Keratinocyte (primary cell): Measurements from ENCODE around the gene ASXL2. TPM values are rescaled to one million over a fixed set of nuclear protein-coding genes. Genes with fewer than 3 reads are reported as not detected.
"Not testable (repeated sequence)": the region's sequence is repeated elsewhere in the genome, so short reads cannot be mapped to it uniquely, and the experiment has no call there.

ENCODE experiments used
- DNase-seq: peaks from one replicate; pipeline ENCODE4 v3.0.0-alpha.2; 2011; ENCODE audit warnings: low read depth, missing footprints, low spot score
- FAIRE-seq: peaks from 2 replicates; lab custom pipeline; 2011; peaks lifted over from hg19 to GRCh38; lab: Jason Lieb, UNC
- H2AFZ ChIP-seq: 2 replicates; pipeline ENCODE4 v1.6.0; 2012; ENCODE audit warnings: low read length, control low read depth, inconsistent platforms; ENCODE audit not compliant: control insufficient read depth
- H3K27ac ChIP-seq: 2 replicates; pipeline ENCODE4 v1.5.1; 2011; ENCODE audit warnings: low read length; ENCODE audit not compliant: control insufficient read depth, insufficient read depth
- H3K27me3 ChIP-seq: 3 replicates; pipeline ENCODE4 v1.6.0; 2011; ENCODE audit warnings: low read length; ENCODE audit not compliant: control insufficient read depth, insufficient read depth; ENCODE audit errors: extremely low read depth
- H3K36me3 ChIP-seq, 2 experiments: 2 replicates in 1 of 2; 3 replicates in 1 of 2; pipeline ENCODE4 v1.5.1; 2011; ENCODE audit warnings: low read length in 2 of 2, mild to moderate bottlenecking in 1 of 2; ENCODE audit not compliant: control insufficient read depth in 2 of 2, insufficient read depth in 2 of 2; ENCODE audit errors: extremely low read depth in 1 of 2
- H3K4me1 ChIP-seq: 3 replicates; pipeline ENCODE4 v1.5.1; 2011; ENCODE audit warnings: low read length; ENCODE audit not compliant: control insufficient read depth, insufficient read depth; ENCODE audit errors: extremely low read depth
- H3K4me2 ChIP-seq: 3 replicates; pipeline ENCODE4 v1.6.0; 2011; ENCODE audit warnings: low read depth, low read length; ENCODE audit not compliant: control insufficient read depth, insufficient read depth; ENCODE audit errors: extremely low read depth
- H3K4me3 ChIP-seq, 3 experiments: fragments of 200-600 bp in 1 of 3; sonication (generic) in 1 of 3; 2 replicates in 2 of 3; 3 replicates in 1 of 3; pipeline ENCODE4 v1.5.1; 2011 to 2016; ENCODE audit warnings: low read length in 3 of 3, mild to moderate bottlenecking in 3 of 3, control low read depth in 2 of 3, inconsistent platforms in 1 of 3, low read depth in 1 of 3, mixed read lengths in 1 of 3, mixed run types in 1 of 3, moderate library complexity in 1 of 3; ENCODE audit not compliant: control insufficient read depth in 2 of 3, insufficient read depth in 2 of 3; ENCODE audit errors: extremely low read depth in 1 of 3
- H3K79me2 ChIP-seq: 2 replicates; pipeline ENCODE4 v1.6.0; 2012; ENCODE audit warnings: low read length; ENCODE audit not compliant: control insufficient read depth, insufficient read depth
- H3K9ac ChIP-seq: 3 replicates; pipeline ENCODE4 v1.6.0; 2011; ENCODE audit warnings: low read length; ENCODE audit not compliant: control insufficient read depth, insufficient read depth; ENCODE audit errors: extremely low read depth
- H3K9me1 ChIP-seq: 3 replicates; pipeline ENCODE4 v1.6.0; 2011; ENCODE audit warnings: low read length; ENCODE audit not compliant: control insufficient read depth, insufficient read depth; ENCODE audit errors: extremely low read depth
- H3K9me3 ChIP-seq: 2 replicates; pipeline ENCODE4 v1.5.1; 2012; ENCODE audit warnings: low read depth, low read length; ENCODE audit not compliant: control insufficient read depth
- H4K20me1 ChIP-seq: 3 replicates; pipeline ENCODE4 v1.6.0; 2011; ENCODE audit warnings: low read length; ENCODE audit not compliant: control insufficient read depth, insufficient read depth; ENCODE audit errors: extremely low read depth
- EZH2 ChIP-seq: IDR thresholded peaks from one replicate; pipeline ENCODE4 v1.6.1; 2012; ENCODE audit warnings: inconsistent platforms, mild to moderate bottlenecking, low read length, moderate library complexity
- dilution Hi-C: fragments of 300-500 bp; cut with MboI; formaldehyde crosslinking; loops from one replicate; pipeline ENCODE4 v1.7.0; 2020; ENCODE audit warnings: low sequenced_read_pairs; ENCODE audit not compliant: extremely low pct_ligation_motif_present
- polyA plus RNA-seq, 5 experiments: library from polyadenylated mRNA; depleted of rRNA in 3 of 5; stranded (reverse) in 3 of 5; stranded (forward) in 1 of 5; unstranded in 1 of 5; fragments of >200 nt; gene quantifications; 1 replicate in 1 of 5; 2 replicates in 3 of 5; 3 replicates in 1 of 5; pipeline versions ENCODE4 v1.2.1 to v1.2.3, GENCODE V29; 2011 to 2012; ENCODE audit warnings: missing spikeins in 2 of 5, low read depth in 1 of 5, low replicate concordance in 1 of 5
- TF ChIP-seq, protein P1 (sequence below), 3 experiments: IDR thresholded peaks in 1 of 3; conservative IDR thresholded peaks in 1 of 3; optimal IDR thresholded peaks in 1 of 3; 2 replicates in 2 of 3; 3 replicates in 1 of 3; pipeline versions ENCODE3 to v1.5.1; 2011; ENCODE audit warnings: low read length in 3 of 3, mild to moderate bottlenecking in 3 of 3, moderate library complexity in 2 of 3, control low read depth in 1 of 3, inconsistent platforms in 1 of 3; ENCODE audit not compliant: insufficient read depth in 2 of 3; ENCODE audit errors: extremely low read depth in 1 of 3

The ASXL2 gene
- polyA plus RNA-seq, 1 donor (not counting 4 experiments of a cell fraction or from before 2014, with no cell fraction given) = 12.5 TPM

DNA sequence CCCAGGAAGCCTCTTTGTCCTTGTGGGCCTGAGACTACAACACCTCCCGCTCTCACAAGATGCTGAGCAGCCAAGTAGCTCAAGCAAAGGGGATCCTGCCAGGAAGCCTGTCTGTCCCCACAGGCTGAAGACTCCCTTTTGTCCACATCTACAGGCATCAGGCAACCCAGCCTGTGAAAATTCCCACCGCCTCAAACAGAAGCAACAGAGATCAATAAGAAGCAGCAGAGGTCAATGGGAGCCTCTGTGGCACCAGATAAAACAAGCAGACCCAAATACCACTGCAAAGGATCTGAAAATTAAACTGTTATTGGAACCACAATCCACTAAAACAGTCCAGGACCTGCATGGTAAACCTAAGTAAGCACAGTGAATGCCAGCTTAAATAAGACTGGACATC, 48.5 kb downstream of the ASXL2 start:
- Histone ChIP-seq H3K36me3 (no peaks in the 10 kb centered on the region), H3K79me2 (peaks cover 8% of the 10 kb centered on the region), H3K4me2 (no peak overlapping the region), H3K4me3 (no peak overlapping the region), H3K27ac (no peak overlapping the region), H2AFZ (no peak overlapping the region), H4K20me1 (no peaks in the 10 kb centered on the region), H3K9me1 (no peaks in the 10 kb centered on the region), H3K9ac (no peak overlapping the region), H3K4me1 (no peaks in the 10 kb centered on the region), H3K27me3 (no peaks in the 10 kb centered on the region), H3K9me3 (no peaks in the 10 kb centered on the region)
- DNase-seq (no peak), FAIRE-seq (no peak)
- dilution Hi-C loops = no loop called here
- TF ChIP-seq EZH2 = no peak
- TF ChIP-seq, protein P1, sequence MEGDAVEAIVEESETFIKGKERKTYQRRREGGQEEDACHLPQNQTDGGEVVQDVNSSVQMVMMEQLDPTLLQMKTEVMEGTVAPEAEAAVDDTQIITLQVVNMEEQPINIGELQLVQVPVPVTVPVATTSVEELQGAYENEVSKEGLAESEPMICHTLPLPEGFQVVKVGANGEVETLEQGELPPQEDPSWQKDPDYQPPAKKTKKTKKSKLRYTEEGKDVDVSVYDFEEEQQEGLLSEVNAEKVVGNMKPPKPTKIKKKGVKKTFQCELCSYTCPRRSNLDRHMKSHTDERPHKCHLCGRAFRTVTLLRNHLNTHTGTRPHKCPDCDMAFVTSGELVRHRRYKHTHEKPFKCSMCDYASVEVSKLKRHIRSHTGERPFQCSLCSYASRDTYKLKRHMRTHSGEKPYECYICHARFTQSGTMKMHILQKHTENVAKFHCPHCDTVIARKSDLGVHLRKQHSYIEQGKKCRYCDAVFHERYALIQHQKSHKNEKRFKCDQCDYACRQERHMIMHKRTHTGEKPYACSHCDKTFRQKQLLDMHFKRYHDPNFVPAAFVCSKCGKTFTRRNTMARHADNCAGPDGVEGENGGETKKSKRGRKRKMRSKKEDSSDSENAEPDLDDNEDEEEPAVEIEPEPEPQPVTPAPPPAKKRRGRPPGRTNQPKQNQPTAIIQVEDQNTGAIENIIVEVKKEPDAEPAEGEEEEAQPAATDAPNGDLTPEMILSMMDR (optimal IDR thresholded peaks at IDR 0.05 in 1 of 3, IDR thresholded peaks at IDR 0.05 in 1 of 3, conservative IDR thresholded peaks at IDR 0.05 in 1 of 3; ENCODE audit: extremely low read depth in 1 of 3, insufficient read depth in 2 of 3, low read length in 3 of 3) = no peak

DNA sequence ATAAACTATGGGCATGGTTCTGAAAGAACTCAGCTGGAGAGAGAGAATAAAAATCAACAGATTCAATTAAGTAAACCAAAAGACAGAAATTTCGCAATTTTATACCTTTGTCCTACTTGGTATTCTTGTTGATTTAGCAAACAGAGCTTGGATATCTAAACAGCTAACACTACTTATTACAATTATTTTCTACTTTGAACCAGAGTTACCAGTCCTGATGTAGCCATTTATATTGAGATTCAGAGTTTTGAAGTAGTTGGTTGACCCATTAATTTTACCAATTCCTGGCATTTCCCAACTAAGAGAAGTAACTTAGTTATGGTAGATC, 48.9 kb downstream of the ASXL2 start:
- FAIRE-seq (no peak), DNase-seq (no peak)
- Histone ChIP-seq H2AFZ (no peak overlapping the region), H4K20me1 (no peaks in the 10 kb centered on the region), H3K4me1 (no peaks in the 10 kb centered on the region), H3K9ac (no peak overlapping the region), H3K36me3 (no peaks in the 10 kb centered on the region), H3K4me2 (no peak overlapping the region), H3K79me2 (peaks cover 8% of the 10 kb centered on the region), H3K27ac (no peak overlapping the region), H3K9me3 (no peaks in the 10 kb centered on the region), H3K4me3 (no peak overlapping the region), H3K9me1 (no peaks in the 10 kb centered on the region), H3K27me3 (no peaks in the 10 kb centered on the region)
- dilution Hi-C loops = no loop called here
- TF ChIP-seq, protein P1 (optimal IDR thresholded peaks at IDR 0.05 in 1 of 3, IDR thresholded peaks at IDR 0.05 in 1 of 3, conservative IDR thresholded peaks at IDR 0.05 in 1 of 3; ENCODE audit: extremely low read depth in 1 of 3, insufficient read depth in 2 of 3, low read length in 3 of 3) = no peak
- no peak for TF ChIP-seq EZH2

DNA sequence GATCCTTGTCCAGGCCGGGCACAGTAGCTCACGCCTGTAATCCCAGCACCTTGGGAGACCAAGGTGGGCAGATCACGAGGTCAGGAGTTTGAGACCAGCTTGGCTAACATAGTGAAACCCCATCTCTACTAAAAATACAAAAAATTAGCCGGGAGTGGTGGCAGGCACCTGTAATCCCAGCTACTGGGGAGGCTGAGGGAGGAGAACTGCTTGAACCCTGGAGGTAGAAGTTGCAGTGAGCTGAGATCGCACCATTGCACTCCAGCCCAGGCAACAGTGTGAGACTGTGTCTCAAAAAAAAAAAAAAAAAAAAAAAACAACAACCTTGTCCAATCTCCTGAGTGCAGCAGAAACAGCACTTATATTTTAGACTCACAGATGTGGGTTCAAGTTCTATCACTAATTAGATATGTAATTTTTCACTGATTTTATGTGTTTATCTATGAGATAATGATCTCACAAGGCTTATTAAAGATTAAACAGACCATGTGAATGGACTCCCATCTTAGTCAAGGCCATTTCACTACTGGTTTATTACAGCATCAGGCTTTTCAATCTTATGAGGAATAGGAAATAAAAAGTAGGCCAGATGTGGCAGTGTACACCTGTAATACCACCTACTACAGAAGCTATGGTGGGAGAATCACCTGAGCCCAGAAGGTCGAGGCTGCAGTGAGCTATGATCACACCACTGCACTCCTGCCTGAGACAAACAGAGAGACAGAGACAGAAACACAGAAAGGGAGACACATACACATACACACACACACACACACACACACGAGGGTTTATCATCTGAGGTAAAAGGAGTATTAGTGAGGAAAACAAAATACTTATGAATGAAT, 49.5 kb downstream of the ASXL2 start:
- dilution Hi-C loops, H3K27me3 ChIP-seq, FAIRE-seq, H3K9ac ChIP-seq, H3K4me1 ChIP-seq, H3K9me1 ChIP-seq, H3K27ac ChIP-seq, H3K4me3 ChIP-seq, H3K9me3 ChIP-seq, H3K79me2 ChIP-seq, H3K36me3 ChIP-seq, H3K4me2 ChIP-seq, H4K20me1 ChIP-seq, DNase-seq, H2AFZ ChIP-seq: not testable (repeated sequence)
